Mammary epithelial cell (primary cell): Measurements from ENCODE around the gene SLC9A1.

Experiments used
- EZH2 ChIP-seq: IDR thresholded peaks from 2 replicates; pipeline ENCODE4 v1.6.1; 2012; ENCODE audit warnings: low read length, inconsistent platforms, borderline replicate concordance
- TF ChIP-seq, protein P1 (sequence below), 2 donors: IDR thresholded peaks in 1 of 2; conservative IDR thresholded peaks in 1 of 2; 2 replicates each; pipeline ENCODE4 v1.5.1; 2011 to 2012; ENCODE audit warnings: inconsistent platforms in 2 of 2, low read length in 2 of 2, mild to moderate bottlenecking in 2 of 2, control low read depth in 1 of 2, low read depth in 1 of 2; ENCODE audit not compliant: insufficient read depth in 1 of 2; ENCODE audit errors: extremely low read depth in 1 of 2

DNA sequence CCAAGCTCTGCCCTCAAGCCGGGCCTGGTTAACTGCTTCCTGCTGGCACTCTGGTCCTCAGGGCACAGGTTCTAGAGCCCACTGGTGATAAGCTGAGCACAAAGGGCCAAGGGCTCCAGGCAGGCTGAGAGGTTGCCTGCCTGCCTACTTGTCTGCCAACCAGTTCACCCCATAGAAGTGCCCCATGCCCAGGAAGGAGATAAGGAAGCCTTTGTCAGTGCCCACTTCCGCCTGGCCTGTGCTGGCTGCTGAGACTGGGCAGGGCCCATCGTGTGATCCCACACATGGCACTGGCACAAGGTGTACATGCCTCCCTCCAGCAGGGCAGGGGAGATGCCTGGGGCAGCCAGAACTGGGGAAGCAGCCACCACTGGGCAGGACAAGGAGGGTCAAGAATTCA is 24.1 kb downstream of the SLC9A1 start:
- TF ChIP-seq, protein P1, sequence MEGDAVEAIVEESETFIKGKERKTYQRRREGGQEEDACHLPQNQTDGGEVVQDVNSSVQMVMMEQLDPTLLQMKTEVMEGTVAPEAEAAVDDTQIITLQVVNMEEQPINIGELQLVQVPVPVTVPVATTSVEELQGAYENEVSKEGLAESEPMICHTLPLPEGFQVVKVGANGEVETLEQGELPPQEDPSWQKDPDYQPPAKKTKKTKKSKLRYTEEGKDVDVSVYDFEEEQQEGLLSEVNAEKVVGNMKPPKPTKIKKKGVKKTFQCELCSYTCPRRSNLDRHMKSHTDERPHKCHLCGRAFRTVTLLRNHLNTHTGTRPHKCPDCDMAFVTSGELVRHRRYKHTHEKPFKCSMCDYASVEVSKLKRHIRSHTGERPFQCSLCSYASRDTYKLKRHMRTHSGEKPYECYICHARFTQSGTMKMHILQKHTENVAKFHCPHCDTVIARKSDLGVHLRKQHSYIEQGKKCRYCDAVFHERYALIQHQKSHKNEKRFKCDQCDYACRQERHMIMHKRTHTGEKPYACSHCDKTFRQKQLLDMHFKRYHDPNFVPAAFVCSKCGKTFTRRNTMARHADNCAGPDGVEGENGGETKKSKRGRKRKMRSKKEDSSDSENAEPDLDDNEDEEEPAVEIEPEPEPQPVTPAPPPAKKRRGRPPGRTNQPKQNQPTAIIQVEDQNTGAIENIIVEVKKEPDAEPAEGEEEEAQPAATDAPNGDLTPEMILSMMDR (conservative IDR thresholded peaks at IDR 0.05 in 1 of 2, IDR thresholded peaks at IDR 0.05 in 1 of 2; ENCODE audit: extremely low read depth in 1 of 2, insufficient read depth in 1 of 2, low read depth in 1 of 2, low read length in 2 of 2), result no peak
- no peak for TF ChIP-seq EZH2
